ENCODE results near the gene COPRS. TPM values are rescaled to one million over a fixed set of nuclear protein-coding genes. Genes with fewer than 3 reads are reported as not detected.

The COPRS gene
- total RNA-seq, 1 experiment from 2014 or later, result 57.3 TPM

DNA sequence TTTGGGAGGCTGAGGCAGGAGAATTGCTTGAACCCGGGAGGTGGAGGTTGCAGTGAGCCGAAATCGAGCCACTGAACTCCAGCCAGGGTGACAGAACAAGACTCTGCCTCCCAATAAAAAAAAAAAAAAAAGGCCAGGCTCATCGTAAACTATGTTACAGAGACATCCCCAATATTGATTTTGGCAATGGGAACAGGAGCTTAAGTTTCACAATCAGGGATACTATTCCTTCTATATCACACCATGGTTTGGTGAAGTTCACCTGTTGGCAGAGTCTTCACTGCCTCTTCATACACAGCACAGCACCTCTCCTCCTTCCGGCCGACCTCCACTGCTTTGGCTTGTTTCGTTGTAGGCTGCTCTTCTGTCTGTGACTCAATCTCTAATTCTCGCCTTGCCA lies 21.3 kb upstream of the COPRS start:
- Histone ChIP-seq H3K4me2 (ENCODE audit: low read depth, low read length, poor library complexity, severe bottlenecking) (no peak overlapping the region), H2AFZ (ENCODE audit: low read length) (no peak overlapping the region), H3K9ac (ENCODE audit: low read length) (no peak overlapping the region), H3K79me2 (ENCODE audit: low read length) (0 out of 2 replicates have a peak, but pooled peaks cover 7% of the 10 kb centered on the region), H4K20me1 (ENCODE audit: insufficient read depth, low read depth, low read length) (no peaks in the 10 kb centered on the region), H3K36me3 (ENCODE audit: insufficient read depth, low read length) (peaks cover 38% of the 10 kb centered on the region), H3K4me1 (ENCODE audit: low read length) (peaks cover 26% of the 10 kb centered on the region), H3K27ac (ENCODE audit: low read length) (no peak overlapping the region), H3K9me2 (replicated peaks; ENCODE audit: insufficient read depth, low read length) (no peaks in the 10 kb centered on the region), H3K4me3 (ENCODE audit: low read length) (no peak overlapping the region), H3K9me3 (ENCODE audit: low read length) (no peaks in the 10 kb centered on the region), H3K27me3 (ENCODE audit: low read length) (no peaks in the 10 kb centered on the region)
- no peak for DNase-seq

GRCh38 chr17:31878703-31879073 lies 19.6 kb upstream of the COPRS start:
- no peaks in the 10 kb centered on the region for H4K20me1 ChIP-seq (ENCODE audit: insufficient read depth, low read depth, low read length)
- H2AFZ ChIP-seq (ENCODE audit: low read length), result no peak overlapping the region
- H3K79me2 ChIP-seq (ENCODE audit: low read length), result 0 out of 2 replicates have a peak, but pooled peaks cover 7% of the 10 kb centered on the region
- H3K27ac ChIP-seq (ENCODE audit: low read length), result no peak overlapping the region
- no peaks in the 10 kb centered on the region for H3K9me3 ChIP-seq (ENCODE audit: low read length)
- no peaks in the 10 kb centered on the region for H3K27me3 ChIP-seq (ENCODE audit: low read length)
- no peak overlapping the region for H3K4me2 ChIP-seq (ENCODE audit: low read depth, low read length, poor library complexity, severe bottlenecking)
- peaks cover 36% of the 10 kb centered on the region for H3K36me3 ChIP-seq (ENCODE audit: insufficient read depth, low read length)
- H3K4me1 ChIP-seq (ENCODE audit: low read length), result peaks cover 14% of the 10 kb centered on the region
- H3K9ac ChIP-seq (ENCODE audit: low read length), result no peak overlapping the region
- H3K4me3 ChIP-seq (ENCODE audit: low read length), result no peak overlapping the region
- peak; percentile 36 for DNase-seq
- H3K9me2 ChIP-seq (replicated peaks; ENCODE audit: insufficient read depth, low read length), result no peaks in the 10 kb centered on the region

DNA sequence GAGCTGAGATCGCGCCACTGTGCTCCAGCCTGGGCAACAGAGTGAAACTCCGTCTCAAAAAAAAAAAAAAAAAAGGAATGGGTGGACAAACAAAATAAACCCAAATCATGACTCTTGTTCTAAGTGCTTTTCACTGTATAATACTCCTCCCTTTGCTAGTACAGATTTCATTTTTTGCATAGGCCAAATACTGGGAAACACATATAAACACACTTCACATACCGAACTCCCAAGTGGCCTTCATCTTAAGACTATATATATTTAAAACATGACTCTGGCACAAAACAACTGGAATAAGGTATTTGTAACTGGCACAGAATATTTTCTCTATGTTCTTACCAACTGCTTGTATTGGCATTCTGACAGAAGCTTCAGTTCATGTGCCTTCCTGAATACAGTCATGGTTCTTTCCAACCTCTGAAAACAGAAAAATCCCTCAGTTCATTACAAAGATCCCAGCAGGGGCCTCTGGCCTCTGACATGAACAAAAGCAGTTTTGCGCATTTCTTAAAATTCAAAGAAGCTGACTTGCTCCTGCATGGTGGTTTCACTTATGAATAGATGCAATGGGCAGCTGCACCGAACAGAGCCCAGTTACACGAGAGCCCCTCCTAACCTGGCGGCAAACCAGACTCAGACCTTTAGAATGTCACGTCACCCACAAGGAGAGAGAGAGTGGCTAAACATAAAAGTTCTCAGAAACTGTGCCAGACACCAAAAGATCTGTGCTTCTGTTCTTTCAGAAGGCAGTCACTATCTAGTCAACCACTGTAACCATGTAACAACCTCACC lies 19.1 kb upstream of the COPRS start:
- Histone ChIP-seq H3K9ac (ENCODE audit: low read length) (no peak overlapping the region), H3K27me3 (ENCODE audit: low read length) (no peaks in the 10 kb centered on the region), H2AFZ (ENCODE audit: low read length) (no peak overlapping the region), H4K20me1 (ENCODE audit: insufficient read depth, low read depth, low read length) (no peaks in the 10 kb centered on the region), H3K79me2 (ENCODE audit: low read length) (0 out of 2 replicates have a peak, but pooled peaks cover 7% of the 10 kb centered on the region), H3K9me2 (replicated peaks; ENCODE audit: insufficient read depth, low read length) (no peaks in the 10 kb centered on the region), H3K4me3 (ENCODE audit: low read length) (no peak overlapping the region), H3K27ac (ENCODE audit: low read length) (no peak overlapping the region), H3K9me3 (ENCODE audit: low read length) (no peaks in the 10 kb centered on the region), H3K4me2 (ENCODE audit: low read depth, low read length, poor library complexity, severe bottlenecking) (no peak overlapping the region), H3K4me1 (ENCODE audit: low read length) (peaks cover 9% of the 10 kb centered on the region), H3K36me3 (ENCODE audit: insufficient read depth, low read length) (peaks cover 39% of the 10 kb centered on the region)
- DNase-seq, result peak; percentile 17

GRCh38 chr17:31877341-31877740 lies 18.3 kb upstream of the COPRS start:
- no peak for DNase-seq
- no peak overlapping the region for H3K4me2 ChIP-seq (ENCODE audit: low read depth, low read length, poor library complexity, severe bottlenecking)
- H3K27me3 ChIP-seq (ENCODE audit: low read length), result no peaks in the 10 kb centered on the region
- peaks cover 1% of the 10 kb centered on the region for H3K4me1 ChIP-seq (ENCODE audit: low read length)
- no peak overlapping the region for H3K9ac ChIP-seq (ENCODE audit: low read length)
- H2AFZ ChIP-seq (ENCODE audit: low read length), result no peak overlapping the region
- H3K4me3 ChIP-seq (ENCODE audit: low read length), result no peak overlapping the region
- no peaks in the 10 kb centered on the region for H4K20me1 ChIP-seq (ENCODE audit: insufficient read depth, low read depth, low read length)
- H3K27ac ChIP-seq (ENCODE audit: low read length), result no peak overlapping the region
- H3K9me3 ChIP-seq (ENCODE audit: low read length), result no peaks in the 10 kb centered on the region
- H3K36me3 ChIP-seq (ENCODE audit: insufficient read depth, low read length), result peaks cover 47% of the 10 kb centered on the region
- H3K79me2 ChIP-seq (ENCODE audit: low read length), result 0 out of 2 replicates have a peak, but pooled peaks cover 7% of the 10 kb centered on the region
- no peaks in the 10 kb centered on the region for H3K9me2 ChIP-seq (replicated peaks; ENCODE audit: insufficient read depth, low read length)

GRCh38 chr17:31875081-31875480 lies 16.0 kb upstream of the COPRS start:
- Histone ChIP-seq H3K36me3 (ENCODE audit: insufficient read depth, low read length) (peaks cover 56% of the 10 kb centered on the region), H3K27ac (ENCODE audit: low read length) (no peak overlapping the region), H2AFZ (ENCODE audit: low read length) (no peak overlapping the region), H3K79me2 (ENCODE audit: low read length) (0 out of 2 replicates have a peak, but pooled peaks cover 7% of the 10 kb centered on the region), H3K9ac (ENCODE audit: low read length) (no peak overlapping the region), H3K4me2 (ENCODE audit: low read depth, low read length, poor library complexity, severe bottlenecking) (no peak overlapping the region), H4K20me1 (ENCODE audit: insufficient read depth, low read depth, low read length) (no peaks in the 10 kb centered on the region), H3K27me3 (ENCODE audit: low read length) (no peaks in the 10 kb centered on the region), H3K9me2 (replicated peaks; ENCODE audit: insufficient read depth, low read length) (no peaks in the 10 kb centered on the region), H3K4me3 (ENCODE audit: low read length) (no peak overlapping the region), H3K4me1 (ENCODE audit: low read length) (no peaks in the 10 kb centered on the region), H3K9me3 (ENCODE audit: low read length) (no peaks in the 10 kb centered on the region)
- DNase-seq, result peak; percentile 32

DNA sequence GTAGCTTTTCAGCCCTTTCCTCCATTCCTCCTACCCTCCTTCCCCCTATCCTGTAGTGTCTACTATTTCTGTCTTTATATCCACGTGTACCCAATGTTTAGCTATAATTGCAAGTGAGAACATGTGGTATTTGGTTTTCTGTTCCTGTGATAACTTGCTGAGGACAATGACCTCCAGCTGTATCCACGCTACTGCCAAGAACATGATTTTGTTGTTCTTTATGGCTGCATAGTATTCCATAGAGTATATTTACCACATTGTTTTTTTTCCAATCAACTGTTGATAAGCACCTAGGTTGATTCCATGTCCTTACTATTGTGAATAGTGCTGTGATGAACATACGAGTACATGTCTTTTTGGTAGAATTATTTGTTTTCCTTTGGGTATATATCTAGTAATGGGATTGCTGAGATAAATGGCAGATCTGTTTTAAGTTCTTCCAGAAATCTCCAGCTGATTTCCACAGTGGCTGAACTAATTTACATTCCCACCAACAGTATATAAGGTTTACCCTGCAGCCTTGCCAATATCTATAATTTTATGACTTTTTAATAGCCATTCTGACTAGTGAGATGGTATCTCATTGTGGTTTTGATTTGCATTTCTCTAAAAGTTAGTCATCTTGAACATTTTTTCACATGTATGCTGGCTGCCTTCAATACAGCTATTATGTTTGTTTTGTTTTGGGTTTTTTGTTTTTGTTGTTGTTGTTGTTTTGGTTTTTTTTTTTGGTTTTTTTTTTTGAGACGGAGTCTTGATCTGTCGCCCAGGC lies 10.9 kb upstream of the COPRS start:
- Histone ChIP-seq H3K4me2 (ENCODE audit: low read depth, low read length, poor library complexity, severe bottlenecking) (no peak overlapping the region), H3K36me3 (ENCODE audit: insufficient read depth, low read length) (peaks cover 47% of the 10 kb centered on the region), H4K20me1 (ENCODE audit: insufficient read depth, low read depth, low read length) (no peaks in the 10 kb centered on the region)

DNA sequence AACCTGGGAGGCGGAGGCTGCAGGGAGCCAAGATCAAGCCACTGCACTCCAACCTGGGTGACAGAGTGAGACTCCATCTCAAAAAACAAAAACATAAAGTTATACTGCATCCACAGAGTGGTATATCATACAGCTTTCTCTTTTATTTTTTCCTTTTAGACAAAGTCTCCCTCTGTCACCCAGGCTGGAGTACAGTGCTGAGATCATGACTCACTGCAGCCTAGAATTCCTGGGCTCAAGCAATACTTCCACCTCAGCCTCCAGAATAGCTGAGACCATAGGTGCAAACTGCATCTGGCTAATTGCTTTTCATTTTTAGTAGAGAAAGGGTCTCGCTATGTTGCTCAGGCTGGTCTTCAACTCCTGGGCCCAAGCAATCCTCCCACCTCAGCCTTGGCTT lies 10.0 kb upstream of the COPRS start:
- H3K9ac ChIP-seq (ENCODE audit: low read length), result no peak overlapping the region
- H3K79me2 ChIP-seq (ENCODE audit: low read length), result no peaks in the 10 kb centered on the region
- peaks cover 51% of the 10 kb centered on the region for H3K36me3 ChIP-seq (ENCODE audit: insufficient read depth, low read length)
- no peak overlapping the region for H3K4me2 ChIP-seq (ENCODE audit: low read depth, low read length, poor library complexity, severe bottlenecking)
- H4K20me1 ChIP-seq (ENCODE audit: insufficient read depth, low read depth, low read length), result no peaks in the 10 kb centered on the region
- no peak overlapping the region for H3K27ac ChIP-seq (ENCODE audit: low read length)
- no peak overlapping the region for H2AFZ ChIP-seq (ENCODE audit: low read length)
- no peaks in the 10 kb centered on the region for H3K9me3 ChIP-seq (ENCODE audit: low read length)
- peak; percentile 36 for DNase-seq
- no peaks in the 10 kb centered on the region for H3K4me1 ChIP-seq (ENCODE audit: low read length)
- no peaks in the 10 kb centered on the region for H3K27me3 ChIP-seq (ENCODE audit: low read length)
- H3K4me3 ChIP-seq (ENCODE audit: low read length), result no peak overlapping the region
- H3K9me2 ChIP-seq (replicated peaks; ENCODE audit: insufficient read depth, low read length), result no peaks in the 10 kb centered on the region

More for the DNA sequence above, 10.9 kb upstream of the COPRS start:
- no peaks in the 10 kb centered on the region for H3K79me2 ChIP-seq (ENCODE audit: low read length)
- H2AFZ ChIP-seq (ENCODE audit: low read length), result no peak overlapping the region
- H3K4me1 ChIP-seq (ENCODE audit: low read length), result no peaks in the 10 kb centered on the region
- peak; percentile 37 for DNase-seq
- H3K9me3 ChIP-seq (ENCODE audit: low read length), result no peaks in the 10 kb centered on the region
- H3K4me3 ChIP-seq (ENCODE audit: low read length), result no peak overlapping the region
- H3K9ac ChIP-seq (ENCODE audit: low read length), result no peak overlapping the region
- no peak overlapping the region for H3K27ac ChIP-seq (ENCODE audit: low read length)
- no peaks in the 10 kb centered on the region for H3K9me2 ChIP-seq (replicated peaks; ENCODE audit: insufficient read depth, low read length)
- H3K27me3 ChIP-seq (ENCODE audit: low read length), result no peaks in the 10 kb centered on the region

GRCh38 chr17:31859487-31860008 lies 504 bp upstream of the COPRS start:
- H3K4me2 ChIP-seq (ENCODE audit: low read depth, low read length, poor library complexity, severe bottlenecking), result peak overlapping the region; percentile 93
- H3K27ac ChIP-seq (ENCODE audit: low read length), result no peak overlapping the region
- H3K9me3 ChIP-seq (ENCODE audit: low read length), result no peaks in the 10 kb centered on the region
- peak overlapping the region; percentile 66 for H3K9ac ChIP-seq (ENCODE audit: low read length)
- H4K20me1 ChIP-seq (ENCODE audit: insufficient read depth, low read depth, low read length), result no peaks in the 10 kb centered on the region
- H3K79me2 ChIP-seq (ENCODE audit: low read length), result peaks cover 24% of the 10 kb centered on the region
- DNase-seq, result no peak
- no peaks in the 10 kb centered on the region for H3K27me3 ChIP-seq (ENCODE audit: low read length)
- peaks cover 16% of the 10 kb centered on the region; the same call in 1 of the 2 replicates for H3K36me3 ChIP-seq (ENCODE audit: insufficient read depth, low read length)
- peaks cover 28% of the 10 kb centered on the region for H3K4me1 ChIP-seq (ENCODE audit: low read length)
- peak overlapping the region; percentile 68 for H3K4me3 ChIP-seq (ENCODE audit: low read length)
- 0 out of 2 replicates have a peak overlapping the region, but pooled peaks have one; percentile 70 for H2AFZ ChIP-seq (ENCODE audit: low read length)
- H3K9me2 ChIP-seq (replicated peaks; ENCODE audit: insufficient read depth, low read length), result no peaks in the 10 kb centered on the region

All from Karpas-422 (cell line).